ENCODE measurements around the gene TMEM259. TPM values are rescaled to one million over a fixed set of nuclear protein-coding genes. Genes with fewer than 3 reads are reported as not detected.

TMEM259 gene
- total and polyA plus RNA-seq, 2 donors (not counting 3 experiments of a cell fraction or from before 2014, with no cell fraction given), result 142 to 297 TPM

- CTCF ChIA-PET, result no interaction called here
- no TSS peak for BruUV-seq (replicated peaks)
Measured at GRCh38 chr19:999379-999719, 21.6 kb downstream of the TMEM259 start.

More at GRCh38 chr19:999379-999719, 21.6 kb downstream of the TMEM259 start:
- DNase-seq (ENCODE audit: low read depth, low spot score) (no peak), FAIRE-seq (no peak)
- H3K36me3 ChIP-seq (ENCODE audit: control insufficient read depth in 2 of 2, extremely low read depth in 1 of 2, insufficient read depth in 2 of 2, low read length in 2 of 2), result no peaks in the 10 kb centered on the region
- no peaks in the 10 kb centered on the region for H3K79me2 ChIP-seq (ENCODE audit: control insufficient read depth, insufficient read depth, low read length)
- TF ChIP-seq MYC (IDR thresholded peaks at IDR 0.05; ENCODE audit: low read depth, low read length) (no peak), JUN (IDR thresholded peaks at IDR 0.05; ENCODE audit: borderline replicate concordance, insufficient read depth, insufficient read length, low read depth) (no peak), GATA2 (IDR thresholded peaks at IDR 0.05; ENCODE audit: insufficient read depth, insufficient read length, low read depth, low read length) (no peak), EZH2 (IDR thresholded peaks at IDR 0.05; ENCODE audit: borderline replicate concordance, low read depth, low read length, severe bottlenecking) (no peak), FOS (IDR thresholded peaks at IDR 0.05; ENCODE audit: borderline replicate concordance, insufficient read depth, low read length) (no peak), MAX (IDR thresholded peaks at IDR 0.05; ENCODE audit: insufficient read depth, insufficient read length) (no peak), POLR2AphosphoS5 (IDR thresholded peaks at IDR 0.05; ENCODE audit: insufficient read depth, low read depth, low read length) (no peak), CTCF (IDR thresholded peaks at IDR 0.05; ENCODE audit: extremely low read depth in 1 of 2, insufficient read depth in 1 of 2, low read depth in 1 of 2, low read length in 2 of 2) (no peak), POLR2A (IDR thresholded peaks at IDR 0.05; ENCODE audit: low read depth, low read length) (no peak)
- H3K9me3 ChIP-seq (replicated peaks; ENCODE audit: control insufficient read depth, insufficient read depth, low read length), result no peaks in the 10 kb centered on the region
- H3K27ac ChIP-seq (ENCODE audit: insufficient read depth, low read depth, low read length), result no peak overlapping the region
- H3K27me3 ChIP-seq (ENCODE audit: control insufficient read depth in 2 of 2, insufficient read depth in 2 of 2, low read length in 2 of 2), result peaks cover 20 to 27% of the 10 kb centered on the region in 2 experiments
- H3K4me1 ChIP-seq (ENCODE audit: control insufficient read depth, extremely low read depth, insufficient read depth, low read length), result no peaks in the 10 kb centered on the region
- no peak overlapping the region for H3K4me2 ChIP-seq (ENCODE audit: insufficient read depth, low read length)
- no peaks in the 10 kb centered on the region for H3K9me1 ChIP-seq (replicated peaks; ENCODE audit: control insufficient read depth, extremely low read depth, insufficient read depth, low read length)
- intact Hi-C loops (cut with micrococcal nuclease) (loop anchor here (5.0 kb wide), 1 partner anchor 243 kb away; the partner anchor contains the start of gene ATP5F1D), dilution Hi-C loops (cut with MboI; ENCODE audit: extremely low pct_ligation_motif_present, low sequenced_read_pairs) (no loop called here)
- POLR2A ChIA-PET, result no interaction called here
- H3K9ac ChIP-seq (replicated peaks; ENCODE audit: extremely low read depth, insufficient read depth, low read length), result no peak overlapping the region
- no peaks in the 10 kb centered on the region for H4K20me1 ChIP-seq (replicated peaks; ENCODE audit: control insufficient read depth, extremely low read depth, insufficient read depth, low read length)
- H3K4me3 ChIP-seq (replicated peaks in 1 of 3; ENCODE audit: insufficient read depth in 1 of 3, low read depth in 1 of 3, low read length in 3 of 3), result no peak overlapping the region
- no peak overlapping the region for H2AFZ ChIP-seq (ENCODE audit: low read depth, low read length)
